Activated T-cell treated with anti-CD3 and anti-CD28 coated beads for 48 hours (primary cell): ENCODE data around the gene DOCK3.

Source experiments
- DNase-seq: peaks from one replicate; pipeline ENCODE4 v3.0.0-alpha.2; 2020; ENCODE audit warnings: low read depth

Gene DOCK3

GRCh38 chr3:51426921-51427320 lies 752.2 kb downstream of the DOCK3 start:
- DNase-seq = no peak

DNA sequence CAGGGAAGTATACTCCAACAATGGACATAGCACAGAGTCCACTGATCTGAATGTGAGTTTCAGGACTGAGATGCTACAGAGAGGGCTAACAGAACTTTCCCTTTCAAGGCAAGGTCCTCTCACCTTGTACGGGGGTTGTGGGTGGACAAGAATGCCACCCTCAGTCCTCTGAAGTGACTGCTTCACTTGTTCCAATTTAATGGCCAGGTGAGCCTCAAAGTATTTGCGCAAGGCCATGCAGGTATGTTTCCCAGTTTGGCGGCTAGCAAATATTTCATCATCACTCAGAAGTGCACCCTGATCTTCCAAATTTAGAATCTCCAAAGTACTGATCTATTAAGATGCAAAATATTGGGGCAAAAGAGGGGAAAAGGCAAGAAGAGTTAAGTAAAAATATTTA lies 754.4 kb downstream of the DOCK3 start:
- DNase-seq = no peak
